Activated CD4-positive, alpha-beta T cell treated with anti-CD3 and anti-CD28 coated beads for 36 hours (primary cell): ENCODE measurements around the gene SNRPD3. TPM values are rescaled to one million over a fixed set of nuclear protein-coding genes. Genes with fewer than 3 reads are reported as not detected.
"Not testable (repeated sequence)": the region's sequence is repeated elsewhere in the genome, so short reads cannot be mapped to it uniquely, and the experiment has no call there.

ENCODE experiments used
- ATAC-seq: fragments of 200-7000 bp; cut with Tn5 transposase; one replicate; pipeline ENCODE4 v1.10.0; 2021; ENCODE audit warnings: mild to moderate bottlenecking, moderate library complexity
- CTCF ChIA-PET: fragments of 350-600 bp; sonication (Branson Sonifier 250); formaldehyde crosslinking; loops from one replicate; lab custom pipeline; 2021; ENCODE audit warnings: antibody characterized with exemption; lab: Charles Lee
- POLR2A ChIA-PET: fragments of 350-600 bp; sonication (Branson Sonifier 250); formaldehyde crosslinking; loops from one replicate; lab custom pipeline; 2021; ENCODE audit warnings: antibody characterized with exemption, inconsistent platforms; lab: Charles Lee
- DNase-seq: peaks from one replicate; pipeline ENCODE4 v3.0.0-alpha.2; 2020
- H3K27ac Mint-ChIP-seq: one replicate; pipeline ENCODE4 v1.8.0; 2021; ENCODE audit warnings: mixed read lengths
- H3K27me3 Mint-ChIP-seq: one replicate; pipeline ENCODE4 v1.8.0; 2021; ENCODE audit warnings: mixed read lengths
- H3K36me3 Mint-ChIP-seq: one replicate; pipeline ENCODE4 v1.8.0; 2021; ENCODE audit warnings: low read depth, mixed read lengths
- H3K4me1 Mint-ChIP-seq: one replicate; pipeline ENCODE4 v1.8.0; 2021; ENCODE audit warnings: mixed read lengths
- H3K4me3 Mint-ChIP-seq: one replicate; pipeline ENCODE4 v1.8.0; 2021; ENCODE audit warnings: mild to moderate bottlenecking, moderate library complexity, mixed read lengths
- H3K9me3 Mint-ChIP-seq: one replicate; pipeline ENCODE4 v1.8.0; 2021; ENCODE audit warnings: low read depth, mixed read lengths
- intact Hi-C, 2 experiments: fragments of 100-400 bp; cut with DNase I in 1 of 2; cut with micrococcal nuclease in 1 of 2; formaldehyde crosslinking; loops; one replicate each; pipeline versions ENCODE4 v1.14.2 to v1.15.1; 2022 to 2024; cut with DNase I, micrococcal nuclease
- total RNA-seq, 2 experiments: library from RNA; stranded (reverse); gene quantifications; one replicate each; pipeline ENCODE4 v1.2.3, GENCODE V29; 2021

The SNRPD3 gene
- total RNA-seq, 2 experiments from 2014 or later, result 156 to 232 TPM

DNA sequence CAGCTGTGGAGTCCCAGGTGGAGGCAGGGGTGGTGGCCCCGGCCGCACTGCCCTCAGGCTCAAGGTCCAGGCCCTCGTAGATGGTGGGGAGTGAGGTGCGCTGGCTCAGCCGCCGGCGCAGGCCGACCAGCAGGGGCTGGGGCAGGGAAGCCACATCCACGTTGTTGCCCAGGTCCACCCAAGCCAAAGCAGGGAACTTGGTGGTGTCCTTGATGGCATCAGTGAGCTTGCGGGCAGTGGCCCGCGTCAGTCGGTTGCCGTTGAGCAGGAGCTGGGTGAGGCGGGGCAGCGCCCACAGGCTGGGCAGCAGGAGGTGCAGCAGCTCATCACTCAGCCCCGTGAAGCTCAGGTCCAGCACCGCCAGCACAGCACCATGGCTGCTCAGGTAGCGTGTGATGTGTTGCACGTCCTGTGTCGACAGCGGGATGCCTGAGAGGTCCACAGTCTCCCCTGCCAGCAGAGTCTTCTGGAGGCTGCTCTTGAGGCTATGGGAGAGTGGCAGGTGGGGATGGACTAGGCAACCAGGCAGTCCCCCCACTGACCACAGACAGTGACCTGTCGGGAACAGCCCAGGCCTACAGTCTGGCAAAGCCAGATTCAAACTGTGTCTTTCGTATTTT, 30.2 kb downstream of the SNRPD3 start:
- DNase-seq (no peak), ATAC-seq (no peak)
- intact Hi-C loops, result no loop called here
- CTCF ChIA-PET, result no interaction called here
- H3K4me3 Mint-ChIP-seq, result no peak overlapping the region
- no peaks in the 10 kb centered on the region for H3K4me1 Mint-ChIP-seq
- POLR2A ChIA-PET, result no interaction called here
- no peak overlapping the region for H3K27ac Mint-ChIP-seq
- no peaks in the 10 kb centered on the region for H3K36me3 Mint-ChIP-seq
- H3K27me3 Mint-ChIP-seq, result peaks cover 3% of the 10 kb centered on the region
- no peaks in the 10 kb centered on the region for H3K9me3 Mint-ChIP-seq

DNA sequence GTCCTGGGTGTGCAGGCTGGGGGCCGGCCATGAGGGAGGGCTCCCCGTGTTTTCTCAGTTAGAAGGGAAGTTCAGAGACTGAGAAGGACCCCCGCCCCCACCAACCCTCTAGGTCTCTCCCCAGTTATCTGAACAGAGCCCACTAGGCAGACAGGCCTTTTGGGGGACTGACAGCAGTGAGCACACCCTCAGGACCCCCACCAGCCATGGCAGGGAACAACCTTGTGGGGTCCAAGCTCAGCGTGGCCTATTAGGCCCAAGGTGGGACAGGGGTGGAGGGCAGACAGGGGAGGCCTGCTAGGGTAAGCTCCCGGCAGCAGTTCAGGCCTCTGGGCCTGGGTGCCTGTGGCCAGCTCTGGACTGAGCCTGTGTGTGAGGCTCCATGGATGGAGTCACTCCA, 31.5 kb downstream of the SNRPD3 start:
- Mint-ChIP-seq H3K4me3 (no peak overlapping the region), H3K27ac (no peak overlapping the region), H3K27me3 (peaks cover 6% of the 10 kb centered on the region), H3K4me1 (peaks cover 1% of the 10 kb centered on the region), H3K9me3 (no peaks in the 10 kb centered on the region), H3K36me3 (no peaks in the 10 kb centered on the region)
- ATAC-seq (no peak), DNase-seq (no peak)
- ChIA-PET POLR2A (no interaction called here), CTCF (no interaction called here)
- intact Hi-C loops, result no loop called here

DNA sequence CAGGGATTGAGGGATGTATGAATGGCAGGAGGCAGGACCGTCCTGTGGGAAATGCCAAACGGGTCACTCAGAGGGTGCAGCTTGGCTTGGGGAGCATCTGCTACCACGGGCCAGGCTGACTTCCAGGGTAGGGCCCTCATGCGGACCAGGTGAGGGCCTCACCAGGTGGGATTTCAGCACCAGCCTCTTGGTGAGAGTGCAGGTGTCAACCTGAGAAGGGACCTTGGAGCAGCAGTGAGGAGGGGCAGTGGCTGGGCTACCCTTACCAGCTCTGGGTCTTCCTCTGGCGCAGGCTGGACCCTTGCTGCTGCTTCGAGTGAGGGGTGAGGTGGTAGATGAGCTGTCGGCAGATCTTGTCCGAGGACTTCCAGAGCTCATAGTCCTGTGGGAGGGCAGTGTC, 32.1 kb downstream of the SNRPD3 start:
- H3K9me3 Mint-ChIP-seq, result no peaks in the 10 kb centered on the region
- ChIA-PET POLR2A (no interaction called here), CTCF (no interaction called here)
- H3K4me1 Mint-ChIP-seq, result peaks cover 4% of the 10 kb centered on the region
- peaks cover 8% of the 10 kb centered on the region for H3K27me3 Mint-ChIP-seq
- ATAC-seq (no peak), DNase-seq (no peak)
- H3K4me3 Mint-ChIP-seq, result no peak overlapping the region
- H3K27ac Mint-ChIP-seq, result no peak overlapping the region
- no peaks in the 10 kb centered on the region for H3K36me3 Mint-ChIP-seq
- intact Hi-C loops, result no loop called here

DNA sequence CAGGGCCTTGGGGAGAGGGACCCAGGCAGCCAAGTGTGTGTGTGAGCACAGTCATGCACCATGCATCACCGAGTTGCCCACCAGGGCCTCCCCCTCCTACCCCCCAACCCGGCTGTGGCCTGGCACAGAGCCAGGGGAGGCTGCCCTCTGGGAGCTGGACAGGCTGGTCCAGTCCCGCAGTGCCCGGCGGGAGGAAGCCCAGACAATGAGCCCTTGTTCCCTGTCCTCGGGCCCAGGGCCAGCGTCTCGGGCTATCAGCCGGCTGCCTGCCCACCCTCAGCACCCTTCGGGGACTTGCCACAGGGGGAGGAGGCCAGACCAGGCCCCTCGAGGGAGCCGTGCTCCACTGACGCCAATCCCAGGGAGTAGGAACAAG, 32.6 kb downstream of the SNRPD3 start:
- ATAC-seq (no peak), DNase-seq (no peak)
- Mint-ChIP-seq H3K4me3 (no peak overlapping the region), H3K36me3 (no peaks in the 10 kb centered on the region), H3K9me3 (no peaks in the 10 kb centered on the region), H3K27ac (no peak overlapping the region), H3K4me1 (peaks cover 4% of the 10 kb centered on the region), H3K27me3 (peaks cover 8% of the 10 kb centered on the region)
- intact Hi-C loops, result no loop called here
- CTCF ChIA-PET, result no interaction called here
- POLR2A ChIA-PET, result no interaction called here

DNA sequence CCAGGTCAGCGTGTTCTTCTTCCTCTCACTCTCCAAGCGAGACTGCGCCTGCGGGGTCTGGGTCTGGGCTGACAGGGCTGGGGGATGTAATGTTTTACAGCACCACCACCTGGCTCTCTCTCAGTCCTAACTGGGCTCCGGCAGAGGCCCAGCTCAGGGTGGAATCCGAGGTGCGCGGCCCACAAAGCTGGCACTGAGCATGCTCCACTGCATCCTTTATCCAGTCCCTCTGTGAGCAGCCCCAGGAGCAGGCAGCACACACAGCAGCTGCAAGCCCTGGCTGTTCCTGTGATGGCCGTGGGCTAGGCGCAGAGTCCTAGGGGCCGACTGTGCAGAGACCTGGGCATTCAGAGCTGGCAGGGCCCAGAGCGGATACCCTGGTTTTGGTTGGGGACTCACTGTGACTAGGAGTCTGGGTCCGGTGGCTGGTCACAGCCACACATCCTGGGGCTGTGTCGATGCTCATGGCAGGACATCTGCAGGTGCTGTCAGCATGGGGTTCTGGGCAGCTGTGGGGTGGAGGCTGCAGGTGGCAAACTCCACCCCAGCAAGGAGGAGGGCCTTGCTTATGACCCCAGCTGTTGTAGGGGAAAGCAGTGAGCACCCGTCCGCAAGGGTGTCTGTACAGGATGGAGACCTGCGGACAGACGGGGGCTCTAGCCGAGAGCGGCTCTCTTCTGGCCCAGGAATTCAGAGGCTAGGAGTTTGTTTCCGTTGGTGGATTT, 33.1 kb downstream of the SNRPD3 start:
- Mint-ChIP-seq H3K27me3 (peaks cover 8% of the 10 kb centered on the region), H3K4me3 (no peak overlapping the region), H3K4me1 (peaks cover 4% of the 10 kb centered on the region), H3K9me3 (no peaks in the 10 kb centered on the region), H3K36me3 (no peaks in the 10 kb centered on the region), H3K27ac (no peak overlapping the region)
- ChIA-PET POLR2A (no interaction called here), CTCF (no interaction called here)
- DNase-seq, result no peak
- intact Hi-C loops, result no loop called here
- no peak for ATAC-seq

DNA sequence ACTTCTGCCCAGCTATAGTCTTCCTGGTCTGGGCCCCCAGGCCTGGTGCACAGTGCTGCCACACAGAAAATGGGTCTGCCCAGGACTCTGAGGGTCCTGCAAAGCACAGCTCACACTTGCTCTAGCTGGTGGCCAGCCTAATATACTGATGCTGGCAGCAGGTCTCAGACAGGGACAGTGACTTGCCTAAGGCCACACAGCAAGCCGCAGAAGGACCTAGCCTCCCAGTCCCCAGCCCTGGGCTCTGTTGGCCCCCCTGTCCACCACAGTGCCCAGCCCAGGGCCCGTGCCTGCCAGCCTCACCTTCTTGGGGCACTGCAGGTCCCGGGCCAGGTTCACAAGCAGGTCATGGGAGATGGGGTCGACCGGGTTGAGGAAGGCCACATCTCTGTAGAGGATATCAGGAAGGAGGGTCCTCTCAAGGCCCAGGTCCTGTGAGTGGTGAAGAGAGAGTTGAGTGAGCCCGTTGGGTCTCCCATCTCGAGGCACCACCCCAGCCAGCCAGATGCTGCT, 33.8 kb downstream of the SNRPD3 start:
- Mint-ChIP-seq H3K27me3 (peaks cover 8% of the 10 kb centered on the region), H3K9me3 (no peaks in the 10 kb centered on the region), H3K4me3 (no peak overlapping the region), H3K27ac (no peak overlapping the region), H3K4me1 (peaks cover 4% of the 10 kb centered on the region), H3K36me3 (no peaks in the 10 kb centered on the region)
- DNase-seq (no peak), ATAC-seq (no peak)
- POLR2A ChIA-PET, result no interaction called here
- intact Hi-C loops, result no loop called here
- CTCF ChIA-PET, result no interaction called here

DNA sequence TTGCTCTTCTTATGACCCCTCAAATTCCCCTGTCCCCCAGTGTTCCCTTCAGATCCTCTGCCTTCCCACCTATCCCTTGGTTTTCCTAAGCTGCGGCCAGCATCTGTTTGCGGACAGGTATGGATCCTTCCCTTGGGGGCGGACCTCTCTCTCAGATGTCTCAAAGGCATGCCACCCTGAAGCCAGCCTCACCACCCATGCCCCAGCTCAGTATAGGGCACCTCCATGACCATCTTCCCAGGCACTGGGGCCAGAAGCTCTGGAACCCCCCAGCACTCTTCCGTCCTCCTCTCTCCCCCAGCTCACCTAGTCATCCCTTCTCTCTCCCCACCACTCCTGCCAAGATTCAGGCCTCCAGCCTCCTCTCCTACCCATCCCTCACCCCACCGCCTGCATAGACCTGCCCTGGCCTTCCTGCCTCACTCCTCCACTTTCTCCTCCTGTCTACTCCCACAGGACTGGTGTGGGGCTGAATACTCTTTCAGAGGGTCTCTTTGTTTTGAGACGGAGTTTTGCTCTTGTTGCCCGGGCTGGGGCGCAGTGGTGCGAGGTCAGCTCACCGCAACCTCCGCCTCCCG, 34.9 kb downstream of the SNRPD3 start:
- intact Hi-C loops, result no loop called here
- POLR2A ChIA-PET, result no interaction called here
- Mint-ChIP-seq H3K4me3 (no peak overlapping the region), H3K27me3 (peaks cover 8% of the 10 kb centered on the region), H3K4me1 (peaks cover 4% of the 10 kb centered on the region), H3K9me3 (no peaks in the 10 kb centered on the region), H3K27ac (no peak overlapping the region), H3K36me3 (no peaks in the 10 kb centered on the region)
- no peak for ATAC-seq
- CTCF ChIA-PET, result no interaction called here
- no peak for DNase-seq

DNA sequence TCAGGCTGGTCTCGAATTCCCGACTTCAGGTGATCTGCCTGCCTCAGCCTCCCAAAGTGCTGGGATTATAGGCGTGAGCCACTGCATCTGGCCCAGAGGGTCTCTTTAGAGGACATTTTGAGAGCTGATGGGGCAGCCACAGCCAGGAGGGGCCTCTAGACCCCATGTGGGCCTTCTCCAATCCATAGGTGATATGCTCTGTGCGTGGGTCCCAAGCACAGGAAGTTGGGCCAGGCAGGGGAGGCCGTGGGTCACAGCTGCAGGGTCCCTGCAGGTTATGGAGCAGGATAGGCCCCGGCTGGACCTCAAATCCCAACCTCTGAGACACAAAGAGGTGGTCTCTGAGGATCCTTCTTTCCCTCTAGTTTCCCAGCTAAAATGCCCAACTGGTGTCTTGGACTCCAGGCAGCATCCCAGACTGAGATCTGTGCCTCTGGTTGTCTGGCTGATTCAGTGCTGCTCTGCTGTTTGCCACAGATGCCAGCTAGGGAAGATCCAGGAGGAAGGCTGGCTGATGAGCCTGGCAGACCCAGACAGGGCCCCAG, 35.6 kb downstream of the SNRPD3 start:
- intact Hi-C loops, result no loop called here
- ChIA-PET CTCF (no interaction called here), POLR2A (no interaction called here)
- Mint-ChIP-seq H3K9me3 (no peaks in the 10 kb centered on the region), H3K36me3 (no peaks in the 10 kb centered on the region), H3K4me1 (peaks cover 4% of the 10 kb centered on the region), H3K27me3 (peaks cover 8% of the 10 kb centered on the region), H3K4me3 (no peak overlapping the region), H3K27ac (no peak overlapping the region)
- DNase-seq (no peak), ATAC-seq (no peak)

DNA sequence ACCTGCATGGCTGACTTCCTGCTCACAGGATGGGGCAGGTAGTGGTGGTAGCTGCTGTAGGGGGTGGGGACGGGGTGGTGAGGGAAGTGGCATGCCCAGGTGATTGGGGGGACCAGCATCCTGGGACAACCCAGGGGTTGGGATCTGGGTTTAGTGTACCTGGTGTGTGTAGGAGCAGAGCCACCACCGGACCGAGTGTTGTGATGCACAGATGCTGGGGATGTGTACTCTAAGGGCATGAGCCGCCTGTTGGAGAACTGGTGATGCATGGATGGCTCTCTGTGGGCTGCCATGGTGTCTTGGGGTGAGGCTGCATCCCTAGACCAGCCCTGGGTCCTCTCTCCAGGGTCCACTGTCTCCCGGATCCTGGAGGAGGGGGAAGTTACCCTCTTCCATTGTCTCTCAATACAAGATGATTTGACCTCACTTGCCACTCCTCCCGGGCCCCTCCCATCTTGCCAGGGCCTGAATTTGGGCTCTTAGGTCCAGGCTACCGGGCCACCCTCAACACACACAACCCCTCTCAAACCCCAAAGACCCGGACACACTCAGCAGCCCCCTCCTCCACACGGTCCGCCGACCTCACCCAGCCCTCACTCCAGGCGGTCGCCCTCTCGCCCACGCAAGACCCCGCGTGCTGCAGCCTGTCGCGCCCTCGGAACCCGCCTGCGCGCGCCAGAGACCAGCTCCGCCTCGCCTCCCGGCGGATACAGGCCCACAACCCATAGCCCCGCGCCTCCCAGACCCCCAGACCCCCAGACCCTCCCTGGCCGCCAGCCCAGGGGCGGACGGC, 36.5 kb downstream of the SNRPD3 start:
- intact Hi-C loops, result no loop called here
- no peaks in the 10 kb centered on the region for H3K36me3 Mint-ChIP-seq
- DNase-seq (no peak), ATAC-seq (peak; percentile 24)
- H3K4me1 Mint-ChIP-seq, result peaks cover 4% of the 10 kb centered on the region
- CTCF ChIA-PET, result no interaction called here
- POLR2A ChIA-PET, result no interaction called here
- H3K9me3 Mint-ChIP-seq, result no peaks in the 10 kb centered on the region
- H3K27me3 Mint-ChIP-seq, result peaks cover 8% of the 10 kb centered on the region
- H3K27ac Mint-ChIP-seq, result peak overlapping the region; percentile 47
- peak overlapping the region; percentile 64 for H3K4me3 Mint-ChIP-seq

DNA sequence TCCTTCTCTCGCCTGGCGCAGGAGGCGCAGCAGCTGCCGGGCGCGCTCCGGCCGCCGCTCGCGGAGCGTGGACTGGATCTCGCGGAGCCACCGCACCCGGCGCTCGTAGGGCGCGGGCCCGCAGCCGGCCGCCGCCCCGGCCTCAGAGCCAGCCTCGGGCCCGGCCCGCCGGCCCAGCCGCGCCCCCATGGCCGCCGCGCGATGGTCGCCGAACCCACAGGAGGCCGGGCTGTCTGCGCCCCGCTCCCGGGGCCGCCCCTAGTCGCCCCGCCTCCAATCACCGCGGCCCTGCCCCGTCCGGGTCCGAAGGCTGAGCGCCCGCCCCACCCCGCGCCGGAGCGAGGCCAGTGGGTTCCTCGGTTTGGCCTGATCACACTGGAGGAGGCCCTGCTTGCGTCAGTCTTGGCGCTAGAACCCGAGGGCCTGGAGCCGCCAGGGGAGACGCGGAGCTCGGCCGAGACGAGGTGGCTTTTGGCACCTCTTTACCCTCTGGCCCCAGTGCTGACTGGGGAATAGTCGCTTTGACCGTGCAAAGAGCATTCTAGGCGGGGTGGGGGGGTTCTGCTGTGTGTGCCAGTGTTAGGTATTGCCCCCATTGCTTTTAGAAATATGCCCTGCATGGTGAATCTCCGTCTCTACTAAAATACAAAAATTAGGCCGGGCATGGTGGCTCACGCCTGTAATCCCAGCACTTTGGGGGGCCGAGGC, 37.2 kb downstream of the SNRPD3 start, which contains the start of gene LRRC75B:
TSS of gene LRRC75B (minus strand) at position 223 of the 708 bp plus-strand sequence. CDS start at position 189, 34 bp downstream.
- DNase-seq (peak; percentile 50), ATAC-seq (peak; percentile 79)
- ChIA-PET CTCF (no interaction called here), POLR2A (interaction anchor here (0.7 kb wide), 1 partner anchor 291 kb away, joined by 5 read pairs; no protein-coding TSS in a partner anchor)
- Mint-ChIP-seq H3K9me3 (no peaks in the 10 kb centered on the region), H3K36me3 (no peaks in the 10 kb centered on the region), H3K27me3 (peaks cover 8% of the 10 kb centered on the region), H3K4me1 (peaks cover 4% of the 10 kb centered on the region), H3K27ac (peak within 1 kb of the TSS; percentile 47), H3K4me3 (peak within 1 kb of the TSS; percentile 64)
- intact Hi-C loops, result no loop called here

DNA sequence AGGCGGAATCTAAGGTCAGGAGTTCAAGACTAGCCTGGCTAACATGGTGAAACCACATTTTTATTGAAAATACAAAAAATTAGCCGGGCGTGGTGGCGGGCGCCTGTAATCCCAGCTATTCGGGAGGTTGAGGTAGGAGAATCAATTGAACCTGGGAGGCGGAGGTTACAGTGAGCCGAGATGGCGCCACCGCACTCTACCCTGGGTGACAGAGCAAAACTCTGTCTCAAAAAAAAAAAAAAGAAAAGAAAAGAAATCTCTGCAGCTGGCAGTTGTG, 37.7 kb downstream of the SNRPD3 start:
- CTCF ChIA-PET, H3K27ac Mint-ChIP-seq: not testable (repeated sequence)
- POLR2A ChIA-PET, result interaction anchor here (0.7 kb wide), 1 partner anchor 292 kb away, joined by 5 read pairs; no protein-coding TSS in a partner anchor

More for the DNA sequence above, 37.7 kb downstream of the SNRPD3 start:
- peak overlapping the region; percentile 32 for H3K4me3 Mint-ChIP-seq
- H3K4me1 Mint-ChIP-seq, DNase-seq, H3K9me3 Mint-ChIP-seq, ATAC-seq, intact Hi-C loops, H3K36me3 Mint-ChIP-seq, H3K27me3 Mint-ChIP-seq: not testable (repeated sequence)
